Measurements from ENCODE around the gene EPSTI1. TPM values are rescaled to one million over a fixed set of nuclear protein-coding genes. Genes with fewer than 3 reads are reported as not detected.
"Not testable (repeated sequence)": the region's sequence is repeated elsewhere in the genome, so short reads cannot be mapped to it uniquely, and the experiment has no call there.

EPSTI1 gene
- polyA plus RNA-seq, 1 donor, result 85.1 TPM

- H3K9me3 ChIP-seq (ENCODE audit: control insufficient read depth, low read depth, low read length), result no peaks in the 10 kb centered on the region
- WGBS (ENCODE audit: insufficient coverage, low lambda C conversion rate), result no CpG with 5 or more reads among the region's 6 CpGs
- DNase-seq, result no peak
- peaks cover 4% of the 10 kb centered on the region for H3K27me3 ChIP-seq (ENCODE audit: control insufficient read depth, insufficient read depth, low read length)
- H3K36me3 ChIP-seq (ENCODE audit: control insufficient read depth, insufficient read depth, low read length), result no peaks in the 10 kb centered on the region
- H3K4me1 ChIP-seq (ENCODE audit: control insufficient read depth, insufficient read depth, low read length), result no peaks in the 10 kb centered on the region
- no peak overlapping the region for H3K4me3 ChIP-seq (ENCODE audit: low read length)
- no peak overlapping the region for H3K27ac ChIP-seq (ENCODE audit: low read length)
Observed at GRCh38 chr13:42876887-42877545, 115.0 kb downstream of the EPSTI1 start.

- DNase-seq, result peak in 1 of 2 donors; percentile 36
- Histone ChIP-seq H3K4me3 (ENCODE audit: low read length) (no peak overlapping the region), H3K9me3 (ENCODE audit: control insufficient read depth, low read depth, low read length) (no peaks in the 10 kb centered on the region), H3K36me3 (ENCODE audit: control insufficient read depth, insufficient read depth, low read length) (no peaks in the 10 kb centered on the region), H3K27ac (ENCODE audit: low read length) (no peak overlapping the region), H3K27me3 (ENCODE audit: control insufficient read depth, insufficient read depth, low read length) (peaks cover 4% of the 10 kb centered on the region), H3K4me1 (ENCODE audit: control insufficient read depth, insufficient read depth, low read length) (no peaks in the 10 kb centered on the region)
- WGBS (ENCODE audit: insufficient coverage, low lambda C conversion rate), result no CpG with 5 or more reads among the region's 1 CpG
Observed at GRCh38 chr13:42876270-42876714, 115.7 kb downstream of the EPSTI1 start.

- no peak overlapping the region for H3K4me3 ChIP-seq (ENCODE audit: low read length)
- DNase-seq, result peak in 1 of 2 donors; percentile 40
- no peaks in the 10 kb centered on the region for H3K9me3 ChIP-seq (ENCODE audit: control insufficient read depth, low read depth, low read length)
- H3K27me3 ChIP-seq (ENCODE audit: control insufficient read depth, insufficient read depth, low read length), result peaks cover 4% of the 10 kb centered on the region
- no peaks in the 10 kb centered on the region for H3K36me3 ChIP-seq (ENCODE audit: control insufficient read depth, insufficient read depth, low read length)
- H3K27ac ChIP-seq (ENCODE audit: low read length), result no peak overlapping the region
- H3K4me1 ChIP-seq (ENCODE audit: control insufficient read depth, insufficient read depth, low read length), result no peaks in the 10 kb centered on the region
- 7% methylated on average over 3 of the region's 12 CpGs for WGBS (ENCODE audit: insufficient coverage, low lambda C conversion rate)
Observed at GRCh38 chr13:42875475-42876269, 116.4 kb downstream of the EPSTI1 start.

GRCh38 chr13:42874221-42874620 lies 117.8 kb downstream of the EPSTI1 start:
- 100% methylated on average over 2 of the region's 2 CpGs for WGBS (ENCODE audit: insufficient coverage, low lambda C conversion rate)
- Histone ChIP-seq H3K27ac (ENCODE audit: low read length) (no peak overlapping the region), H3K4me1 (ENCODE audit: control insufficient read depth, insufficient read depth, low read length) (no peaks in the 10 kb centered on the region), H3K9me3 (ENCODE audit: control insufficient read depth, low read depth, low read length) (no peaks in the 10 kb centered on the region), H3K4me3 (ENCODE audit: low read length) (no peak overlapping the region), H3K36me3 (ENCODE audit: control insufficient read depth, insufficient read depth, low read length) (no peaks in the 10 kb centered on the region), H3K27me3 (ENCODE audit: control insufficient read depth, insufficient read depth, low read length) (peaks cover 8% of the 10 kb centered on the region)
- no peak for DNase-seq

- no peaks in the 10 kb centered on the region for H3K9me3 ChIP-seq (ENCODE audit: control insufficient read depth, low read depth, low read length)
- no peak for DNase-seq
- H3K4me3 ChIP-seq (ENCODE audit: low read length), result no peak overlapping the region
- WGBS (ENCODE audit: insufficient coverage, low lambda C conversion rate), result no CpG with 5 or more reads among the region's 8 CpGs
- peaks cover 8% of the 10 kb centered on the region for H3K27me3 ChIP-seq (ENCODE audit: control insufficient read depth, insufficient read depth, low read length)
- no peak overlapping the region for H3K27ac ChIP-seq (ENCODE audit: low read length)
- no peaks in the 10 kb centered on the region for H3K4me1 ChIP-seq (ENCODE audit: control insufficient read depth, insufficient read depth, low read length)
- H3K36me3 ChIP-seq (ENCODE audit: control insufficient read depth, insufficient read depth, low read length), result no peaks in the 10 kb centered on the region
Observed at GRCh38 chr13:42873081-42873480, 119.0 kb downstream of the EPSTI1 start.

GRCh38 chr13:42867232-42867631 lies 124.8 kb downstream of the EPSTI1 start:
- Histone ChIP-seq H3K9me3 (ENCODE audit: control insufficient read depth, low read depth, low read length) (no peaks in the 10 kb centered on the region), H3K4me3 (ENCODE audit: low read length) (no peak overlapping the region), H3K4me1 (ENCODE audit: control insufficient read depth, insufficient read depth, low read length) (no peaks in the 10 kb centered on the region), H3K36me3 (ENCODE audit: control insufficient read depth, insufficient read depth, low read length) (no peaks in the 10 kb centered on the region), H3K27me3 (ENCODE audit: control insufficient read depth, insufficient read depth, low read length) (peaks cover 7% of the 10 kb centered on the region), H3K27ac (ENCODE audit: low read length) (no peak overlapping the region)
- DNase-seq, result no peak
- no CpG with 5 or more reads among the region's 4 CpGs for WGBS (ENCODE audit: insufficient coverage, low lambda C conversion rate)

GRCh38 chr13:42865768-42866102 lies 126.3 kb downstream of the EPSTI1 start:
- H3K27me3 ChIP-seq (ENCODE audit: control insufficient read depth, insufficient read depth, low read length), result peaks cover 7% of the 10 kb centered on the region
- H3K9me3 ChIP-seq (ENCODE audit: control insufficient read depth, low read depth, low read length), result no peaks in the 10 kb centered on the region
- no peak overlapping the region for H3K27ac ChIP-seq (ENCODE audit: low read length)
- H3K4me3 ChIP-seq (ENCODE audit: low read length), result no peak overlapping the region
- DNase-seq, result no peak
- H3K4me1 ChIP-seq (ENCODE audit: control insufficient read depth, insufficient read depth, low read length), result no peaks in the 10 kb centered on the region
- WGBS (ENCODE audit: insufficient coverage, low lambda C conversion rate), result no CpG with 5 or more reads among the region's 2 CpGs
- H3K36me3 ChIP-seq (ENCODE audit: control insufficient read depth, insufficient read depth, low read length), result no peaks in the 10 kb centered on the region

- Histone ChIP-seq H3K9me3 (ENCODE audit: control insufficient read depth, low read depth, low read length) (no peaks in the 10 kb centered on the region), H3K4me3 (ENCODE audit: low read length) (no peak overlapping the region), H3K36me3 (ENCODE audit: control insufficient read depth, insufficient read depth, low read length) (no peaks in the 10 kb centered on the region), H3K27me3 (ENCODE audit: control insufficient read depth, insufficient read depth, low read length) (peaks cover 2% of the 10 kb centered on the region), H3K27ac (ENCODE audit: low read length) (no peak overlapping the region), H3K4me1 (ENCODE audit: control insufficient read depth, insufficient read depth, low read length) (no peaks in the 10 kb centered on the region)
- no peak for DNase-seq
- no CpG with 5 or more reads among the region's 10 CpGs for WGBS (ENCODE audit: insufficient coverage, low lambda C conversion rate)
Observed at GRCh38 chr13:42864952-42865767, 126.9 kb downstream of the EPSTI1 start.

- H3K4me3 ChIP-seq (ENCODE audit: low read length); DNase-seq; H3K36me3 ChIP-seq (ENCODE audit: control insufficient read depth, insufficient read depth, low read length); H3K4me1 ChIP-seq (ENCODE audit: control insufficient read depth, insufficient read depth, low read length); H3K9me3 ChIP-seq (ENCODE audit: control insufficient read depth, low read depth, low read length); H3K27me3 ChIP-seq (ENCODE audit: control insufficient read depth, insufficient read depth, low read length); H3K27ac ChIP-seq (ENCODE audit: low read length): not testable (repeated sequence)
- WGBS (ENCODE audit: insufficient coverage, low lambda C conversion rate), result 50% methylated on average over 2 of the region's 2 CpGs
Observed at GRCh38 chr13:42862370-42862769, 129.7 kb downstream of the EPSTI1 start.

- no peak for DNase-seq
- no peak overlapping the region for H3K4me3 ChIP-seq (ENCODE audit: low read length)
- H3K4me1 ChIP-seq (ENCODE audit: control insufficient read depth, insufficient read depth, low read length), result no peaks in the 10 kb centered on the region
- WGBS (ENCODE audit: insufficient coverage, low lambda C conversion rate), result 90% methylated on average over 2 of the region's 4 CpGs
- H3K36me3 ChIP-seq (ENCODE audit: control insufficient read depth, insufficient read depth, low read length), result no peaks in the 10 kb centered on the region
- no peak overlapping the region for H3K27ac ChIP-seq (ENCODE audit: low read length)
- H3K27me3 ChIP-seq (ENCODE audit: control insufficient read depth, insufficient read depth, low read length), result peaks cover 2% of the 10 kb centered on the region
- no peaks in the 10 kb centered on the region for H3K9me3 ChIP-seq (ENCODE audit: control insufficient read depth, low read depth, low read length)
Observed at GRCh38 chr13:42860485-42860884, 131.6 kb downstream of the EPSTI1 start.
